Measurements from ENCODE around the gene MMP11. TPM values are rescaled to one million over a fixed set of nuclear protein-coding genes. Genes with fewer than 3 reads are reported as not detected.

MMP11 gene
- total RNA-seq, 1 donor from 2014 or later: 1.0 TPM

- intact Hi-C loops (cut with micrococcal nuclease): loop anchor here (2.0 to 5.0 kb wide), 4 partner anchors 19 to 107 kb away; partner anchors contain the start of genes DERL3 and MIF
- Mint-ChIP-seq H3K27me3 (ENCODE audit: low read depth) (no peaks in the 10 kb centered on the region), H3K27ac (peak overlapping the region; percentile 85), H3K4me3 (ENCODE audit: low read depth) (peak overlapping the region; percentile 89), H3K36me3 (ENCODE audit: low read depth) (peaks cover 15% of the 10 kb centered on the region), H3K4me1 (ENCODE audit: low read depth) (peaks cover 26% of the 10 kb centered on the region), H3K9me3 (no peaks in the 10 kb centered on the region)
- no peak for DNase-seq (ENCODE audit: low spot score)
Measured at GRCh38 chr22:23787600-23787896, 14.9 kb downstream of the MMP11 start.

- intact Hi-C loops (cut with micrococcal nuclease): loop anchor here (2.0 to 5.0 kb wide), 4 partner anchors 19 to 107 kb away; partner anchors contain the start of genes DERL3 and MIF
Measured at GRCh38 chr22:23787910-23788309, 15.3 kb downstream of the MMP11 start.

GRCh38 chr22:23789121-23789520 is 16.5 kb downstream of the MMP11 start:
- Mint-ChIP-seq H3K4me1 (ENCODE audit: low read depth) (peaks cover 25% of the 10 kb centered on the region), H3K36me3 (ENCODE audit: low read depth) (peaks cover 25% of the 10 kb centered on the region), H3K27ac (no peak overlapping the region), H3K9me3 (no peaks in the 10 kb centered on the region), H3K27me3 (ENCODE audit: low read depth) (no peaks in the 10 kb centered on the region), H3K4me3 (ENCODE audit: low read depth) (peak overlapping the region; percentile 57)
- intact Hi-C loops (cut with micrococcal nuclease): loop anchor here (5.0 kb wide), 1 partner anchor 82 kb away; no protein-coding TSS in a partner anchor
- DNase-seq (ENCODE audit: low spot score): no peak

More at GRCh38 chr22:23787910-23788309, 15.3 kb downstream of the MMP11 start:
- Mint-ChIP-seq H3K36me3 (ENCODE audit: low read depth) (peaks cover 19% of the 10 kb centered on the region), H3K4me1 (ENCODE audit: low read depth) (peaks cover 26% of the 10 kb centered on the region), H3K9me3 (no peaks in the 10 kb centered on the region), H3K4me3 (ENCODE audit: low read depth) (peak overlapping the region; percentile 89), H3K27me3 (ENCODE audit: low read depth) (no peaks in the 10 kb centered on the region), H3K27ac (no peak overlapping the region)
- no peak for DNase-seq (ENCODE audit: low spot score)

GRCh38 chr22:23789638-23790037 is 17.0 kb downstream of the MMP11 start:
- Mint-ChIP-seq H3K9me3 (no peaks in the 10 kb centered on the region), H3K27ac (no peak overlapping the region), H3K4me3 (ENCODE audit: low read depth) (no peak overlapping the region), H3K27me3 (ENCODE audit: low read depth) (no peaks in the 10 kb centered on the region), H3K4me1 (ENCODE audit: low read depth) (peaks cover 22% of the 10 kb centered on the region), H3K36me3 (ENCODE audit: low read depth) (peaks cover 29% of the 10 kb centered on the region)
- DNase-seq (ENCODE audit: low spot score): no peak
- intact Hi-C loops (cut with micrococcal nuclease): loop anchor here (5.0 kb wide), 1 partner anchor 82 kb away; no protein-coding TSS in a partner anchor

- intact Hi-C loops (cut with micrococcal nuclease): no loop called here
- H3K9me3 Mint-ChIP-seq: no peaks in the 10 kb centered on the region
- no peak overlapping the region for H3K27ac Mint-ChIP-seq
- H3K27me3 Mint-ChIP-seq (ENCODE audit: low read depth): no peaks in the 10 kb centered on the region
- no peak for DNase-seq (ENCODE audit: low spot score)
- peaks cover 39% of the 10 kb centered on the region for H3K36me3 Mint-ChIP-seq (ENCODE audit: low read depth)
- H3K4me3 Mint-ChIP-seq (ENCODE audit: low read depth): no peak overlapping the region
- peaks cover 22% of the 10 kb centered on the region for H3K4me1 Mint-ChIP-seq (ENCODE audit: low read depth)
Measured at GRCh38 chr22:23790819-23791737, 18.4 kb downstream of the MMP11 start.

GRCh38 chr22:23791738-23792645 is 19.3 kb downstream of the MMP11 start:
- DNase-seq (ENCODE audit: low spot score): no peak
- H3K36me3 Mint-ChIP-seq (ENCODE audit: low read depth): peaks cover 47% of the 10 kb centered on the region
- no peak overlapping the region for H3K4me3 Mint-ChIP-seq (ENCODE audit: low read depth)
- H3K4me1 Mint-ChIP-seq (ENCODE audit: low read depth): peaks cover 16% of the 10 kb centered on the region
- intact Hi-C loops (cut with micrococcal nuclease): no loop called here
- H3K27ac Mint-ChIP-seq: no peak overlapping the region
- no peaks in the 10 kb centered on the region for H3K9me3 Mint-ChIP-seq
- H3K27me3 Mint-ChIP-seq (ENCODE audit: low read depth): no peaks in the 10 kb centered on the region

GRCh38 chr22:23793326-23793725 is 20.7 kb downstream of the MMP11 start:
- H3K36me3 Mint-ChIP-seq (ENCODE audit: low read depth): peaks cover 51% of the 10 kb centered on the region
- DNase-seq (ENCODE audit: low spot score): no peak
- H3K4me3 Mint-ChIP-seq (ENCODE audit: low read depth): no peak overlapping the region
- H3K27me3 Mint-ChIP-seq (ENCODE audit: low read depth): no peaks in the 10 kb centered on the region
- intact Hi-C loops (cut with micrococcal nuclease): no loop called here
- peaks cover 8% of the 10 kb centered on the region for H3K4me1 Mint-ChIP-seq (ENCODE audit: low read depth)
- no peaks in the 10 kb centered on the region for H3K9me3 Mint-ChIP-seq
- H3K27ac Mint-ChIP-seq: peak overlapping the region; percentile 10

- H3K9me3 Mint-ChIP-seq: no peaks in the 10 kb centered on the region
- no peaks in the 10 kb centered on the region for H3K27me3 Mint-ChIP-seq (ENCODE audit: low read depth)
- H3K27ac Mint-ChIP-seq: no peak overlapping the region
- peaks cover 64% of the 10 kb centered on the region for H3K36me3 Mint-ChIP-seq (ENCODE audit: low read depth)
- DNase-seq (ENCODE audit: low spot score): no peak
- intact Hi-C loops (cut with micrococcal nuclease): no loop called here
- no peaks in the 10 kb centered on the region for H3K4me1 Mint-ChIP-seq (ENCODE audit: low read depth)
- no peak overlapping the region for H3K4me3 Mint-ChIP-seq (ENCODE audit: low read depth)
Measured at GRCh38 chr22:23796461-23796860, 23.8 kb downstream of the MMP11 start.

GRCh38 chr22:23800297-23801237 is 27.9 kb downstream of the MMP11 start:
- no peaks in the 10 kb centered on the region for H3K4me1 Mint-ChIP-seq (ENCODE audit: low read depth)

GRCh38 chr22:23801238-23801821 is 28.7 kb downstream of the MMP11 start:
- intact Hi-C loops (cut with micrococcal nuclease): no loop called here
- Mint-ChIP-seq H3K4me3 (ENCODE audit: low read depth) (no peak overlapping the region), H3K27me3 (ENCODE audit: low read depth) (no peaks in the 10 kb centered on the region), H3K9me3 (no peaks in the 10 kb centered on the region), H3K27ac (no peak overlapping the region), H3K36me3 (ENCODE audit: low read depth) (peaks cover 66% of the 10 kb centered on the region), H3K4me1 (ENCODE audit: low read depth) (no peaks in the 10 kb centered on the region)
- no peak for DNase-seq (ENCODE audit: low spot score)

More at GRCh38 chr22:23800297-23801237, 27.9 kb downstream of the MMP11 start:
- peaks cover 64% of the 10 kb centered on the region for H3K36me3 Mint-ChIP-seq (ENCODE audit: low read depth)
- no peak overlapping the region for H3K27ac Mint-ChIP-seq
- no peak overlapping the region for H3K4me3 Mint-ChIP-seq (ENCODE audit: low read depth)
- DNase-seq (ENCODE audit: low spot score): no peak
- no peaks in the 10 kb centered on the region for H3K27me3 Mint-ChIP-seq (ENCODE audit: low read depth)
- no peaks in the 10 kb centered on the region for H3K9me3 Mint-ChIP-seq
- intact Hi-C loops (cut with micrococcal nuclease): no loop called here

GRCh38 chr22:23801886-23802377 is 29.3 kb downstream of the MMP11 start:
- no peak overlapping the region for H3K4me3 Mint-ChIP-seq (ENCODE audit: low read depth)
- H3K9me3 Mint-ChIP-seq: no peaks in the 10 kb centered on the region
- H3K36me3 Mint-ChIP-seq (ENCODE audit: low read depth): peaks cover 63% of the 10 kb centered on the region
- intact Hi-C loops (cut with micrococcal nuclease): no loop called here
- DNase-seq (ENCODE audit: low spot score): no peak
- no peaks in the 10 kb centered on the region for H3K4me1 Mint-ChIP-seq (ENCODE audit: low read depth)
- H3K27ac Mint-ChIP-seq: no peak overlapping the region
- H3K27me3 Mint-ChIP-seq (ENCODE audit: low read depth): no peaks in the 10 kb centered on the region

Measured in activated T-helper 2 cell treated with anti-CD3 and anti-CD28 coated beads, Interferon-gamma antibody, Interleukin-2, Interleukin-4, amounts not matched to agents 10 μg/mL and 5 μg/mL and 100 μg/mL, durations not matched to agents 14 hours and 24 hours and 36 hours (primary cell).